HTR-8/SVneo (cell line): ENCODE results near the gene DRD1.

ENCODE experiments used
- DNase-seq: peaks from one replicate; pipeline ENCODE4 v3.0.0; 2011; ENCODE audit warnings: low spot score, mixed read lengths; ENCODE audit not compliant: insufficient read length
- FAIRE-seq: peaks from 2 replicates; lab custom pipeline; 2011; peaks lifted over from hg19 to GRCh38; lab: Jason Lieb, UNC

The DRD1 gene

DNA sequence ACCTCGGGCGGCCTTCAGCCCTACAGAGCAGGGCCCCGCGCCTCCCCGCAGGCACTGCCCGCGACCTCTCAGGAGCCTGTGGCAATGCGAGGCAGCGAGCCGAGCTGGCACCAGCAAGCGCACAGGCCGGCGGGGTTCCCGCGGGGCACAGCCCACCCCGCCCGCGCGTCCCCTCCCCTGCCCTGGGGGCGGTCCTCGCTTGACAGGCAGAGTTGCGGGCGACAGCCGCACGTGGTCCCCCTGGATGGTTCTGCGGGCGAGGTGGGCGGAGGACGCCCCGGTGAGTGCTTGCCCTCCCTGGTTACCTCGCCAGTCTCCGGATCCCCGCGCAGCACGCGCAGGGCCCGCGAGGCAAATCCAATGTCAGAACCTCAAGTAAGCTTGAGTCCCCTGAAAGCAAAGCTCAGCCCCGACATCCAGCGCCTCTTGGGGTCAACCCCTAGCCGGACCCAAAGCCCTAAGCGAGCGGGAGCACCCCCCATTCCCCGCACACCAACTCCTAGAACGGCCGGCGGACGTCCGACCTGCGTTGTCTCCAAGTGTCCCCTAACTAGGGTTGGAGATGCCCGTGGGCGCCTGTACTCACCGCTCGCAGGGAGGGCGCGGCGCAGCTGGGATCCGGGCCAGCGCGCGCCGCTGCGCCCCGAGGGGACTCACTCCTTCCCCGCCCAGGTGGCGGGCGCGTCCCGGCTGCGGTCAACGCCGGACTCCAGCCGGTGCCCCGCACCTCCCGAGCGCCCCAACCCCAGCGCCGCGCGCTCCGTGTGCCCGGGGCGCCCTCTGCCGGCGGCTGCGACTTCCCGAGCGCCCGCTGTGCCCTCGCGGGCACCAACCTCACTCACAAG, at the start of gene DRD1:
TSS of gene DRD1 (minus strand) at position 123 of the 845 bp plus-strand sequence. CDS start 1,083 bp downstream, outside the sequence.
- FAIRE-seq (no peak), DNase-seq (peak; percentile 48)

DNA sequence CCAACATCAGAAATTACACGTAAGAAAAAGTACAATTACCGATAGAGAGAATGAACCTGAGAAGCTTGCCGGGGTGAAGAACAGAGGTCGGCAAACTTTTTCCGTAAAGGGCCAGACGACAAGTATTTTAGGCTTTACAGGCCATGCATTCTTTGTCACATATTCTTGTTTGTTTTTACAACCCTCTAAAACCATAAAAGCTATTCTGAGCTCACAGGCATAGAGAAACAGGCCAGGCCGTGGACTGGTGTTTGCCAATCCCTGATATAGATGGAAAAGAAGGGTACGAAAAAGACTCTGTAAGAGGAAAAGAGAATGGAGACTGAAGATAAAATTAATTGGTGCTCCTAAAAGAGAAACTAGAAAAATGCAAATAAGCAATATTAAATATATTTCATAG, 49.7 kb upstream of the DRD1 start:
- no peak for DNase-seq
- no peak for FAIRE-seq

DNA sequence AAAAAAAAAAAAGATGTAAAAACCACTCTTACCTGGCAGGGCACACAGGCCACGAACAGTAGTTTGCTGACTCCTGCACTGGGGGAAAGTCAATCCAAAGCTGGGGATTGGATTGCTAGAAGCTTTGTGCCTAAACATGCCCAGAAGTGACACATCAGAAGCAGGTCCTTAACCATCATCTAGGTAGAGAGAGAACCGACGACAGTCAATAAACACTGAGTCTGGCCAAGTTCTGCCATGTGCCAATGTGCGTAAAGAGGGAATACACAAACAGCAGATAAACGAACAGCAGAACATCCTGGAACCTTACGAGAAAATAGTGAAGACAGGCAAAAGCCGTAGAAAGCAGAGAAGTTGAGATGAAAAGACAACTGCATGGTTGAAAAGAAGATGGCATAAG, 49.3 kb upstream of the DRD1 start:
- FAIRE-seq (no peak), DNase-seq (no peak)

DNA sequence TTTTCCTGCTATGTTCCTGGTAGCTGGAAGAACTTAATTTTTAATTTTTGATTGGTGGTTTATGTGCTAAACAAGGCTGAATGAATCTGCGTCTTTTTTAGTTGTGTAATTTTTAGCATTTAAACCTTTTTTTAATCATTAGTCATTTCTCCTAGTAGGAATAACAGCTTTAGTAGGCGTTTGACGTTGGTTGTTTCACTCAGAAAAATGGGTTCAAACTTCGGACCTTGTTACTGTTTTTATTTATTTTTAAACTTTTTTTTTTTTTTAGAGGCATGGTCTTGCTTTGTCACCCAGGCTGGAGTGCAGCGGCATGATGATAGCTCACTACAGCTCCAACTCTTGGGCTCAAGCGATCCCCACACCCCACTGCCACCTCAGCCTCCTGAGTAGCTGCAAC, 47.2 kb upstream of the DRD1 start:
- FAIRE-seq (no peak), DNase-seq (no peak)

DNA sequence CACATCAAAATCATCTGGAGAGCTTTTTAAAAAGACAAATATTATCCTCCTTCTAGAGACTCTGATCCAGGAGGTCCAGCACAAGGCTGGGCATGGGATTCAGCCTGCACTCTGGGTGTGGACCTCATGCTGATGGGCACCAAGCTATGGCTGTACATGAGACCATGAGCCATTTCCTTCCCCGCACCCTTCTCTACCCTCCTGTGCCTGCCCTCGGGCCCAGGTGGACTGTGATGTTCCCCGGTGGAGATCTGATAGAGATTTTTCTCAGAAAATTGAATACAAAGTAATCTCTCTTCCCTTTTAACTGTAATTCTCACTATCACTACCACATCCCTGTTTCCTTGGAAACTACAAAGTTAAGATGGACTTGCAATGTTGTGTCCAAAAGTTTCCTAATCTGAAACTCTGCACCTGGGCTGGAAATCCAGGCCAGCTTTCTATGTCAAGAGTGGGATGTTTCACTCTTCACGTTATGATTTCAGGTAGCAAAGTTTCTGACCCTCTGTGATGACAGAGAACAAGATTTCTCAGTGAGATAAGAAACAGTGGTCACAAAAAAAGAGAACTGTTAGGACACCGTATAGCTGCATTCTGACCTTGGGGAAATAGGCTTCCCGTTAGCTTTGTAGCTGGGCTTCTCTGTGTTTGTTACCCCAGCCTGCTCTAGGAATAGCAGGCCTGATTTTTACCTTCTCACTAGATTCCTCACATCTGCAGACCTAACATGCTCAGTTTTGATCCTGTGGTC, 45.9 kb upstream of the DRD1 start:
- DNase-seq: no peak
- no peak for FAIRE-seq

DNA sequence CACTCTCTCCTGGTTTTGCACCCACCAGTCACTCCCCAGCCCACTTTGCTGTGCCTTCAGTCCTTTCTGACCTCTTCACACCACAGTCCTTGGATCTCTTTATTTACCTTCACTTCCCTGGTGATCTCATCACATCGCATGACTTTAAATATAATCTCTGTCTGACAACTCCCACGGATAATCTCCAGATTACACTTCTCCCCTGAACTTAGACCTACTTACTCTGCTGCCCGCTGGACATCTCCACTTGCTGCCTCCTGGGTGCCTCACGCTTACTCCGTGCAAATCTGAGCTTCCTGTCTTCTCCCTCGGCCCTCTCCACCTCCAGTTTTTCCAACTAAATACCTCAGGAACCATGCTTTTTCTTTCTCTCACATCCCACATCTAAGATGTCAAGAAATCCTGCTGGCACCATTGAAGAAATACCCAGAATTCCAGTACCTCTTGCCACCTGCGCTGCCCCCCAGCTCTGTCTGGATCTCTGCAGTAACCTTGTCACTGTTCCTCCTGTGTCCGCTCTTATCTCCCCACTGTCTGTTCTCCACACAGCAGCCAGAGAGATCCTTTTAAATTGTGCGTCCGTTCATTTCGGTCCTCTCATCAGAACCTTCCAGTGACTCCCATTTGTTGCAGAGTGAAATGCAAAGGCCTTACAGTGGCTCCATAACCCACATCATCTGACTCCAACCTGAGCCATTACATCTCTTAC, 43.7 kb upstream of the DRD1 start:
- FAIRE-seq (no peak), DNase-seq (no peak)

DNA sequence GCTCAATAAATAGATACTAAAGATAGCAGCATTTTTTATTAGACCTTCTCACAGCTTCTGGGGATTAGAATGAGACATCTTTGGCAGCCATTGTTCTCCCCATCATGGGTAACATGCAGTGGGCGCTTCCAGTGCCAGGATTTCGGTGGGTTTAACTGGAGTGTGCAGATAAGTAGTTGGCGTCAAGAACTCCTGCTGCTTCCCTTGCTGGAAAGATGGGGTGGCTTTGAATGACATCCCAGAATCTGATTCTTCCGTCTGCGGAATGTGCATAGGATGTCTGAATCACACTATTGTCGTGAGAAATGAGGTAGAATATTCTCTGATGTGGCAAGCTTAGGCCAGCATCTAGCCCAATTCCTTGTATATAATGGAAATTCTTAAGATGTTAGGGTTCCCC, 41.6 kb upstream of the DRD1 start:
- DNase-seq (no peak), FAIRE-seq (no peak)

DNA sequence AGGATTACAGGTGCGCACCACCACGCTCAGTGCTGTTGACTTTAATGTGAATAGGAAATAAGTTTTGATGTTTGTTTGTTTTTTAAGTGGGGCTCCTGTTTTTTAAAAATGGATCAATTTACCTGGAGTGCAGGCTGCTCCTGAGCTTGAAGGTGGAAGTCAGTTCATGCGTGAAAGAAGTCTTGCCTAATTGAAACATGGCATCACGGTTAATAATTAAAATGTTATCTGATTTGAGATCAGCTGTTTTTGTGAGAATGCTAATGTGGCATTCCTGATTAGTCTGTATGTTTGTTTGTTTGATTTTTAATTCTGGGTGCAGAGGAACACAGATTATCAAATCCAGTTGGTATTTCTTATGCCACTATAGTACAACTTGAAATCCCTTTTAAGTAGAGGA, 40.8 kb upstream of the DRD1 start:
- FAIRE-seq (no peak), DNase-seq (no peak)

DNA sequence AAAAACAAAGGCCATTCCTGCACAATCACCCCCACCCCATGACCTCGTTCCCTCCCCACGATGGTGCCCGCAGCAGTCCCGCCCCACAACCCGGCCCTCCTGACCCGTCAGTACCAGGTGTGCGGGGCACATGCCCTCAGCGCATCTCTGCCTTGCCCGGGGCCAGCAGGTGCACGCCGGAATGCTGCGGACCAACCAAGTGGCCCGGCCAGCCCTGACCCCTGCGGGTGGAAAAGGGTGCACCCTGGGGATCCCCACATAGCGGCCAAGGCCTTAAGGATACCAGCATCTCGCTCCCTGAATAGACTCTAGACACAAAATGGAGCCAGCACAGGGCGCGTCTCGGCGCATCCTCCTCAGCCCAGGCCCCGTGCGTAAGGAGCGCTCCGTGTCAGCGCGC, 40.3 kb upstream of the DRD1 start:
- DNase-seq (no peak), FAIRE-seq (no peak)

DNA sequence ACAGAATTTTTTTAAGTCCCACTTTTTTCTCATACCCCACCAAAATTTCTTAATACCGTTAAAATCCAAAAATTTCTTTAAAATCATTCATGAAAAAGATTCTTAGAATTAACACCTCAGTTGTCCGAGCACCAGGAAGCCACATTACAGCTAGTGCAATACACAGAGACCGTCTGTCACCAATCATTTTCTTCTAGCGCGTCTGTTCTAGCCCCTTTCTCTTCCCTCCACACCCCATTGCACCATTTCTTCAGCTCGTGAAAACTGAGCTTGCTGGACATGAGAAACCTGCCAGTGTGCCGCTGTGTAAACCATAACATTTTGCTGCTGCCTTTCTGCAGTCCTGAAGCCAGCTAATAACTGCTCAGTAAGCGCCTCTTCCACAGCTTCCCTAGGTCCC, 39.4 kb upstream of the DRD1 start:
- no peak for FAIRE-seq

DNA sequence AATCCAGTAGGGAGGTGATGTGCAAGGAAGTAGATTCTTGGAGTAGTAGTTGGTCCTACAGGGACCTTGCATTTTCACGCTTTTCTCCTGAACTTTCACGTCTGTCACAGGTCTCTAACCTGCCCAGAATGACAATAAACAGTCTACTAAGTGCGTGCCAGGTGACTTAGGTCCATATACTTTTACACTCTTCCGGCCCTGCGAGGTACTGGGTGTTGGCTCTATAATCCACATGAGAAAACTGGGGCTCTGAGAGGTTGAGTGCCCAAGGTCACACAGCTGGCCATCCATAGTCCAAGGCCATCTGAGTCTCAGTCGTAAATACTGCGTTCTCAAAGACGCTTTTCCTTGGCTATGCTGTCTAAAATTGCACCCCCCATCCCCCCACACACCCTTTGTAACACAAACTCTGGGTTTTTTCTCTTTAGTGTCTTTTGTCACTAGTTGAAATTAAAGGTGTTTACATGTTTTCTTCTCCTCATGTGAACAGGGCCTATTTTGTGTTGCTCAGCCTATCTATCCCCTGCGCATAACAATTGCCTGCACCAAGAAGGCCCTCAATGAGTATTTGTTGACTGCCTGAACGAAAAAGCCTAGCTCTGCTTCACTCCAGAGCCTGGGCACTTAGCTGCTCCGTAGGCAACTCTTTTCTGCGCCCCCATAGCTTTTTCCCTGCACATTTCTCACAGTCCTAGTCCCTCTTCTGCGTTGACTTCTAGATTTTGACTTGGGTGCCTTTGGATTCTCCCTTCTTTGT, 35.3 kb upstream of the DRD1 start:
- DNase-seq: no peak
- FAIRE-seq: no peak

More for the DNA sequence above, 39.4 kb upstream of the DRD1 start:
- DNase-seq: no peak

DNA sequence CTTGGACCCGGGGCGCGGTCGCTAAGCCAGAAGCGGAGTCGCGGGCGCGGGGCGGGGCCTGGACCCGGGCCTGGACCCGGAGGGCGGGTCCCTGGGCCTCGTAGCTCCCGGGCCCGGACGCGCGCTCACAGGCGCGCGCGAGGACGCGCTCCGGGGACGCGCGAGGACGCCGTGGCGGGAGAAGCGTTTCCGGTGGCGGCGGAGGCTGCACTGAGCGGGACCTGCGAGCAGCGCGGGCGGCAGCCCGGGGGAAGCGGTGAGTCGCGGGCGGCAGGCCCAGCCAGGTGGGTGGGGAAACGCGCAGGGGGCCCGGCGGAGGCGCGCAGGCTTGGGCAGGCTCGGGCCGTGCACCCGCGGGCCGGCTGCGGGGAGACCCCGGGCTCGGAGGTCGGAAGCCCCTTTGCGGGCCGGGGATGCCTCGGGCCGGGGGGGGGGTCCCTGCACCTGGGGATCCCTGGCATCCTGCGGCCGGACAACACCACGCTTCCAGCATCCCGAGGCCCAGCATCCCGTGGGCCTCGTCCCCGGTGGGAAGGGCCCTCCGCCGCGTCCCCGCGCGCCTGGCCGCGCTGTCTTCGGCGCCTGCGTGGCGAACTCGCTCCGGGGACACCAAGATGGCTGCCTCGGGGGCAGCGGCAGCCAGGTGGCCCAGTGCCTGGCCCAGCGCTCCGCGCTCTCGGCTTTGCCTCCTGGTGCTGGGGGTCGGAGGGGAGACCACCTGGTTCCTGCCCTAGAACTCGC, 34.6 kb upstream of the DRD1 start, which contains the start of gene SFXN1:
TSS of gene SFXN1 (plus strand) at position 177 of the 741 bp plus-strand sequence. CDS start 13,544 bp downstream, outside the sequence.
- FAIRE-seq (peak; percentile 13), DNase-seq (peak; percentile 85)

DNA sequence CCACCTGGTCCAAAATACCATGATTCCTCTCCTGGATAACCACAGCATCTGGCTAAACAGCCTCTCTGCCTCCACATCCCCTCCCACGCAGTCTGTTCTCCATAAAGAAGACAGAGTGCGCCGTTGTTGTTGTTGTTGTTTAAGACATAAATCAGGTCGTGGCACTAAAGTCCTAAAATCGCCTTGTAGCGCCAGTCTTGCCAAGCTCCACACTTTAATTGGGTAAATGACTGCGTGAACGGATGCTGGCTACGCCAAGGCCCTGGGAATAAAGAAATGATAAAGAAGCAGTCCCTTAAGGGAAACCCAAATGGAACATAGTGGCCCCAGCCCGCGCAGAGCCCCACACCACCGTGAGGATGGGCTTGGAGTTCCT, 34.0 kb upstream of the DRD1 start:
- FAIRE-seq (no peak), DNase-seq (no peak)

DNA sequence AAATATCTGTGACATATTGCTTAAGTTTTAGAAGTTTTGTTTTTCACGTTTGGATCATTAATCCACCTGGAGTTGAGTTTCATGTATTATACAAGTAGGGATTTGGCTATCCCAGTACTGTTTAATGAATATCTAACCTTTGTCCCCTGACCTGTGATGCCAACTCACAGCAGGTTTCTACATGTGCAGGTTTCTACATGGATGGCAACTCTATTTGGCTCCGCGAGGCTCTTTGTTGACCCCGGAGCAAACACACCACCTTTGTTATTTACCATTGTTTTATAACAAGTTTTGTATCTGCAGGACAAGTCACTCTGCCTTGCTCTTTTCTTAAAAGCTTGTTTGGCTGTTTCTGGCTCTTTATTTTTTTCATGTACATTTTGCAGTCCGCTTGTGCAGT, 33.5 kb upstream of the DRD1 start:
- DNase-seq: no peak
- FAIRE-seq: no peak

DNA sequence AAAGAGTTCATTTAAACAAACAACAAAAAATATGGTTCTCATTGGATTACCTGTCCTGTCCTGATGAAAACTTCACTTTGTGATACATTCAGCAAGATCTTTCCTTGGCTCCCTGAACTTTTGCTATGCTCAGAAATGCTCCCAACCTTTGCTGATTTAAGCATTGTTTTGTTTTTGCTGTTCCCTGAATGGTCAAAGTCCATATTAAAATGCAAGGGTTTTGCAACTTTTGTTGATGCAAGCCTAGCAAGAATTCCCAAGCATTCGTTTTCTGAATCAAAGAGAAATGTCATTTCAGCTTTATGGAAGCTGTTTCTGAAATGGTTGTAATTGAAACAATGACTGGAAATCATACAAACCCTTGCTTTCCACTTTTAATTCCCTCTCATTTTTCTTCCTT, 31.3 kb upstream of the DRD1 start:
- DNase-seq: no peak
- FAIRE-seq: no peak

DNA sequence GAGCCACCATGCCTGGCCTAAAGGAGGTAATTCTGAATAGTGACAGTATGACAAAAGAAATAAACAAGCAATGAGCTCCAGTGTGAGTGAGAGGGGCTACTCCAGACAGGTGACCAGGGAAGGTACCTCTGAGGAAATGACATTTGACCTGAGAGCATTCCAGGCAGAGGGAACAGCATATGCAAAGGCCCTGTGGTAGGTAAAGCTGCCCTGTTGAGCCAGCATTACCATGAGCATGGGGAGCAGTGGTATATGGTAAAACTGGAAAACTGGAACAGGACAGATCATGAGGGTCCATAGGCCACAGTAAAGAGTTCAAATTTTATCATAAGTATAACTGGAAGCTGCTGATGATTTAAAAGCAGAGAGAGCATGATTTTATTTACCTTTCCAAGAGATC, 28.4 kb upstream of the DRD1 start:
- no peak for DNase-seq

DNA sequence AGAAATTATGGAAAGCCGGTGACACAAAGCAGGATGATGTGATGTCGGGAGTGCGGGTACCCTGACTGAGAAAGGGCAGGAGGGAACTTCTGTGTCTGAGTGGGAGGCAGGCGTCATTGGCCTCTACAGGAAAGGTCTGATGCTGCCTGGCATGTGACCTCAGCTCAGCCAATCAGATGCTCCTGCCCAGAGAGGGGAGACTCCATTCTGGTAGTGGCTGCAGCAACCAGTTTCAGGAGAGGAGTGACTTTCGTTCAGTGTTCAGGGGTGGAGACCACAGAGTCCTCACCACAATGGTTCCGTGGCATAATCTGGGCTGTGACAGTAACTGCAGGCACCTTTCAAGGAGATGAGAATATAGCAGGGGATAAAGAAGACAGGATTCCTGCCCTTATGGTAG, 27.6 kb upstream of the DRD1 start:
- FAIRE-seq (no peak), DNase-seq (no peak)

More for the DNA sequence above, 28.4 kb upstream of the DRD1 start:
- FAIRE-seq: no peak

DNA sequence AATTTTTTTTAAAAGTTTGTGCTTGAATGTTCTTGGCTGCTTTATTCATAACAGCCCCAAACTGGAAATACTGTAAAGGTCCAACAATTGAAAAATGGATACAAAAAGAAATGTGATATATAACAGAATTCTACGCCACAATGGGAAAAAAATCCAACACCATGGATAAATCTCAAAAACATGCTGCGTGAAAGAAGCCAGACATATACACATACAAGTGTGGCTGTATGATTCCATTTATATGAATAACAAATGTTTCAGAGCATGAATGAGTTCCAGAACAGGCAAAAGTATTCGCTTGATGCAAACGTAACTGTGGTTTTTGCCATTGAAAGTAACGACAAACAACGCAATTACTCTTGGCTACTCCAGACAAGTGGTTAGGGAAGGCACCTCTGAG, 27.2 kb upstream of the DRD1 start:
- FAIRE-seq (no peak), DNase-seq (no peak)

DNA sequence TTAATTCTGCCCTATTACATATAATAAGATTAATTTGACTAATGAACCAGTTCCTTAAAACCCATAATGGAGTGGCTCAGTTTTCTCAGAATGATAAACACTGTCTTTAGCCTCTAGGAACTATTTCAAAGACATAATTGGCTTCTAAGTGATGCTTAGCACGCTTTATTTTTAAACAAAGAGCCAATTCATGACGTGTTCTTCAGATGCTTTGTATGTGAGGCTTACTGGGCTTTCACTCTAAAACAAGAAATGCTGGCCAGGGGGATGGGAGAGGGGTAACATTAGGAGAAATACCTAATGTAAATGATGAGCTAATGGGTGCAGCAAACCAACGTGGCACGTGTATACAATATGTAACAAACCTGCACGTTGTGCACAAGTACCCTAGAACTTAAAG, 26.8 kb upstream of the DRD1 start:
- FAIRE-seq (no peak), DNase-seq (no peak)
